HUDEP-2 (cell line): ENCODE results near the gene DYRK1B.
"Not testable (repeated sequence)": the region's sequence is repeated elsewhere in the genome, so short reads cannot be mapped to it uniquely, and the experiment has no call there.

Experiments
- DNase-seq, 76 experiments: peaks; one replicate each; lab custom pipeline; 2025; ENCODE audit not compliant: unreplicated experiment in 76 of 76; lab: John Stamatoyannopoulos, UW

Gene DYRK1B

GRCh38 chr19:39814111-39814510 is 19.9 kb downstream of the DYRK1B start:
- not testable (repeated sequence) for DNase-seq

- DNase-seq: no peak
Observed at GRCh38 chr19:39813264-39813993, 20.5 kb downstream of the DYRK1B start.

- no peak for DNase-seq
Observed at GRCh38 chr19:39811064-39811463, 22.9 kb downstream of the DYRK1B start.

GRCh38 chr19:39810424-39810823 is 23.5 kb downstream of the DYRK1B start:
- no peak for DNase-seq

GRCh38 chr19:39809368-39809767 is 24.6 kb downstream of the DYRK1B start:
- no peak for DNase-seq

GRCh38 chr19:39808688-39809087 is 25.3 kb downstream of the DYRK1B start:
- not testable (repeated sequence) for DNase-seq

GRCh38 chr19:39807846-39808364 is 26.1 kb downstream of the DYRK1B start:
- DNase-seq: no peak

- peak in 1 of 76 experiments; percentile 5 for DNase-seq
Observed at GRCh38 chr19:39805104-39805503, 28.9 kb downstream of the DYRK1B start.

GRCh38 chr19:39802958-39803357 is 31.0 kb downstream of the DYRK1B start:
- DNase-seq: no peak

GRCh38 chr19:39797083-39797482 is 36.9 kb downstream of the DYRK1B start:
- DNase-seq: no peak

GRCh38 chr19:39796000-39796498 is 37.9 kb downstream of the DYRK1B start:
- DNase-seq: no peak

GRCh38 chr19:39795001-39795400 is 39.0 kb downstream of the DYRK1B start:
- DNase-seq: no peak

- peak in 63 of 76 experiments; percentile 12 to 80 (median 58) for DNase-seq
Observed at GRCh38 chr19:39792999-39793546, 40.9 kb downstream of the DYRK1B start.

GRCh38 chr19:39788244-39788643 is 45.7 kb downstream of the DYRK1B start:
- DNase-seq: no peak

- DNase-seq: no peak
Observed at GRCh38 chr19:39780894-39781293, 53.1 kb downstream of the DYRK1B start.

- no peak for DNase-seq
Observed at GRCh38 chr19:39778763-39779162, 55.2 kb downstream of the DYRK1B start, which contains the start of gene LEUTX. LEUTX (plus strand) TSS chr19:39778854; CDS start chr19:39778921, 67 bp downstream.
